ENCODE measurements around the gene FREM2. TPM values are rescaled to one million over a fixed set of nuclear protein-coding genes. Genes with fewer than 3 reads are reported as not detected.

The FREM2 gene
- total RNA-seq, 3 donors from 2014 or later (not counting 1 experiment from before 2014, with no cell fraction given) = not detected

GRCh38 chr13:38758277-38758676, 71.4 kb downstream of the FREM2 start:
- H3K27me3 Mint-ChIP-seq (ENCODE audit: low read depth in 2 of 2) = no peaks in the 10 kb centered on the region
- no peak for DNase-seq
- no peaks in the 10 kb centered on the region for H3K4me1 Mint-ChIP-seq
- ATAC-seq = no peak
- Histone ChIP-seq H3K4me3 (ENCODE audit: low read length) (no peak overlapping the region), H3K9me3 (ENCODE audit: control insufficient read depth, insufficient read depth, low read length) (no peaks in the 10 kb centered on the region), H3K27me3 (ENCODE audit: control insufficient read depth, insufficient read depth, low read length) (no peaks in the 10 kb centered on the region), H3K36me3 (ENCODE audit: control insufficient read depth, insufficient read depth, low read length) (no peaks in the 10 kb centered on the region), H3K4me1 (ENCODE audit: control insufficient read depth, insufficient read depth, low read length) (no peaks in the 10 kb centered on the region), H3K27ac (ENCODE audit: low read length) (no peak overlapping the region)
- H3K27ac Mint-ChIP-seq = no peak overlapping the region
- intact Hi-C loops (cut with micrococcal nuclease) = no loop called here
- TF ChIP-seq, protein P1, sequence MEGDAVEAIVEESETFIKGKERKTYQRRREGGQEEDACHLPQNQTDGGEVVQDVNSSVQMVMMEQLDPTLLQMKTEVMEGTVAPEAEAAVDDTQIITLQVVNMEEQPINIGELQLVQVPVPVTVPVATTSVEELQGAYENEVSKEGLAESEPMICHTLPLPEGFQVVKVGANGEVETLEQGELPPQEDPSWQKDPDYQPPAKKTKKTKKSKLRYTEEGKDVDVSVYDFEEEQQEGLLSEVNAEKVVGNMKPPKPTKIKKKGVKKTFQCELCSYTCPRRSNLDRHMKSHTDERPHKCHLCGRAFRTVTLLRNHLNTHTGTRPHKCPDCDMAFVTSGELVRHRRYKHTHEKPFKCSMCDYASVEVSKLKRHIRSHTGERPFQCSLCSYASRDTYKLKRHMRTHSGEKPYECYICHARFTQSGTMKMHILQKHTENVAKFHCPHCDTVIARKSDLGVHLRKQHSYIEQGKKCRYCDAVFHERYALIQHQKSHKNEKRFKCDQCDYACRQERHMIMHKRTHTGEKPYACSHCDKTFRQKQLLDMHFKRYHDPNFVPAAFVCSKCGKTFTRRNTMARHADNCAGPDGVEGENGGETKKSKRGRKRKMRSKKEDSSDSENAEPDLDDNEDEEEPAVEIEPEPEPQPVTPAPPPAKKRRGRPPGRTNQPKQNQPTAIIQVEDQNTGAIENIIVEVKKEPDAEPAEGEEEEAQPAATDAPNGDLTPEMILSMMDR (IDR thresholded peaks at IDR 0.05) = no peak
- H3K36me3 Mint-ChIP-seq = no peaks in the 10 kb centered on the region
- H3K9me3 Mint-ChIP-seq = peaks cover 0 to 3% of the 10 kb centered on the region in 2 donors
- 62% methylated on average over 5 of the region's 5 CpGs for WGBS (ENCODE audit: insufficient coverage)
- no peak overlapping the region for H3K4me3 Mint-ChIP-seq

DNA sequence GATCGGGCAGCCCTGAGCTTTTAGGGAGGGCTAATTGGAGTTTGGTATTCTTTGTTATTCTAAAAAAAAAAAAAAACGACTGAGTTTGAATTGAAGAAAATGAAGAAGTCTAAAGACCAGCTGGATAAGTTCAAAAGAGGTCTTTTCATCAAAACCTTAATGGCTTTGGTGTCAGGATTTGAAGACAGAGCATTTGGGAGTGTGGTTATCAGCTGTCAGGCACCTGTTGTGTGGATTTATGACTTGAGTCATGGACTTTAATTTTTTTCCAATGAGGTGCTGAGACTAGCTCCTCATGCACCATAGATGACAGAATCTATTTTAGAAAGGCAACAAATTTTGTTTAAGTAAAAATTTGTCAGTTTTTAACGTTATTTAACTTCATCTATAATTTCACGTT, 72.5 kb downstream of the FREM2 start:
- no peaks in the 10 kb centered on the region for H3K27me3 ChIP-seq (ENCODE audit: control insufficient read depth, insufficient read depth, low read length)
- Mint-ChIP-seq H3K4me3 (no peak overlapping the region), H3K9me3 (peaks cover 0 to 3% of the 10 kb centered on the region in 2 donors), H3K36me3 (no peaks in the 10 kb centered on the region), H3K4me1 (no peaks in the 10 kb centered on the region), H3K27me3 (ENCODE audit: low read depth in 2 of 2) (no peaks in the 10 kb centered on the region), H3K27ac (no peak overlapping the region)
- TF ChIP-seq, protein P1 (IDR thresholded peaks at IDR 0.05) = no peak
- H3K4me1 ChIP-seq (ENCODE audit: control insufficient read depth, insufficient read depth, low read length) = no peaks in the 10 kb centered on the region
- ATAC-seq (no peak), DNase-seq (no peak)
- no peaks in the 10 kb centered on the region for H3K9me3 ChIP-seq (ENCODE audit: control insufficient read depth, insufficient read depth, low read length)
- 55% methylated on average over 2 of the region's 4 CpGs for WGBS (ENCODE audit: insufficient coverage)
- no peak overlapping the region for H3K4me3 ChIP-seq (ENCODE audit: low read length)
- H3K36me3 ChIP-seq (ENCODE audit: control insufficient read depth, insufficient read depth, low read length) = no peaks in the 10 kb centered on the region
- H3K27ac ChIP-seq (ENCODE audit: low read length) = no peak overlapping the region
- intact Hi-C loops (cut with micrococcal nuclease) = no loop called here

DNA sequence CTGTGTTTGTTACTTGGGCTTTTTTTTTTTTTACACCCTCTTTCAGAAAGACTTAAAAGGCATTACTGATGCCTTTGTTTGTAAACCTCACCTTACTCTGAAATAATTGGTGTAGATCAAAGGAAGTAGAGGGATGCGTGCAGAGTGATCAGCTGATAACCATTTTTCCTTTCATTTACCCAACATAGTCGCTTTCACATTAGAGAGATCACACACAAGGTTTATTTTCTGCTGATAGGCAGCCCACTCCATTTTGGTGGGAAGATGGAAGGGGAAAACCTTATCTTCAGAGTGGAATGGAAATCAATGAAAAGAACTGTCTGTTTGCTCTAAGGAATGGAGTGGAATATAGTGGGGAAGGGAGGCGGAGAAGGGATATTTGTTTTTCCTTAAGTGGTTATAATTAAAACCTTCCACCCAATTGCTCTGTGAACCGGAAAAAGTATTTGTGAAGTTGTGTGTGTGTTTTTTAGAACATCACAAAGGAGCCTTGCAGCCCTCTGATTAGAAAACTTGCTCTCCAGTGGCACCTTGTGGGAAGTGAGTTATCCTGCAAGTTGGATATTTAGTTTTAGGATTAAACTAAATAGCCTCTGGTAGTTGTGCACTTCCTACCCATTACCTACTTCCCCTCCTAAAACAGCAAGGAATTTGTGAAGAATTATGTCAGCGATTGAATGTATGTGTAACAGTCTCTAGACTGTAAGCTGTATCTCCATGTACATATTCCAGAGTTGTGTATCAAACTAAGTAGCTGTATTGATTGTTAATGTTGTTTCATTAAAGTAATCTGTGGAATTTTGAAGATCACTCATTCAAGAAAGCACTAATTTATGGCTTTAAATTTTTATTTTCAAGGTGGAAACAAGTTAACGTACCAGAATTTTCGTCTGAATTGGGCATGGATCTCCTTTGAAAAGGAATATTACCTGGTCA, 76.8 kb downstream of the FREM2 start:
- Histone ChIP-seq H3K9me3 (ENCODE audit: control insufficient read depth, insufficient read depth, low read length) (no peaks in the 10 kb centered on the region), H3K27me3 (ENCODE audit: control insufficient read depth, insufficient read depth, low read length) (no peaks in the 10 kb centered on the region), H3K27ac (ENCODE audit: low read length) (no peak overlapping the region), H3K36me3 (ENCODE audit: control insufficient read depth, insufficient read depth, low read length) (no peaks in the 10 kb centered on the region), H3K4me1 (ENCODE audit: control insufficient read depth, insufficient read depth, low read length) (no peaks in the 10 kb centered on the region), H3K4me3 (ENCODE audit: low read length) (no peak overlapping the region)
- no peak for ATAC-seq
- H3K27ac Mint-ChIP-seq = no peak overlapping the region
- no peaks in the 10 kb centered on the region for H3K4me1 Mint-ChIP-seq
- DNase-seq = no peak
- H3K9me3 Mint-ChIP-seq = peaks cover 2 to 4% of the 10 kb centered on the region in 2 donors
- no peaks in the 10 kb centered on the region for H3K27me3 Mint-ChIP-seq (ENCODE audit: low read depth in 2 of 2)
- TF ChIP-seq, protein P1 (IDR thresholded peaks at IDR 0.05) = no peak
- intact Hi-C loops (cut with micrococcal nuclease) = no loop called here
- 31% methylated on average over 4 of the region's 7 CpGs for WGBS (ENCODE audit: insufficient coverage)
- H3K36me3 Mint-ChIP-seq = no peaks in the 10 kb centered on the region
- no peak overlapping the region for H3K4me3 Mint-ChIP-seq

All from natural killer cell (primary cell).